Sciatic nerve (tissue), 2 donors: Measurements from ENCODE around the gene ACSM3. TPM values are rescaled to one million over a fixed set of nuclear protein-coding genes. Genes with fewer than 3 reads are reported as not detected.
"Not testable (repeated sequence)": the region's sequence is repeated elsewhere in the genome, so short reads cannot be mapped to it uniquely, and the experiment has no call there.

Experiments
- ATAC-seq: fragments of 200-7000 bp; cut with Tn5 transposase; one replicate; pipeline ENCODE4 v1.9.1; 2020; ENCODE audit warnings: mild to moderate bottlenecking, moderate library complexity
- DNase-seq: peaks from one replicate; pipeline ENCODE4 v3.0.0-alpha.2; 2020; ENCODE audit warnings: low spot score
- intact Hi-C: fragments of 100-400 bp; cut with DNase I; formaldehyde crosslinking; loops from one replicate; pipeline ENCODE4 v1.14.2; 2022
- total RNA-seq: library from RNA; stranded (reverse); fragmentation: NEBNext Ultra II Directional; extraction: Animal tissue kit (Norgen Biotek cat#: 25700); gene quantifications from one replicate; pipeline ENCODE4 v1.2.1, GENCODE V29; 2021
- donor health status: DM: no; HTN: no; CAD: no.
- donor health status: DM: no; HTN: no; CAD: no.

The ACSM3 gene
- total RNA-seq, result 2.8 TPM

- peak; percentile 97 for ATAC-seq
- DNase-seq, result no peak
- intact Hi-C loops, result no loop called here
Observed at GRCh38 chr16:20763461-20764232, at the start of gene ACSM3. TSS of gene ACSM3 (plus strand) at chr16:20764014. CDS start at chr16:20770035, 6,021 bp downstream.

- DNase-seq, intact Hi-C loops, ATAC-seq: not testable (repeated sequence)
Observed at GRCh38 chr16:20717718-20718117, 46.1 kb upstream of the ACSM3 start.

- no peak for ATAC-seq
- intact Hi-C loops, result no loop called here
- no peak for DNase-seq
Observed at GRCh38 chr16:20720251-20720650, 43.6 kb upstream of the ACSM3 start.

- intact Hi-C loops, result no loop called here
- ATAC-seq (no peak), DNase-seq (no peak)
Observed at GRCh38 chr16:20726661-20727060, 37.2 kb upstream of the ACSM3 start.

- intact Hi-C loops, result no loop called here
- ATAC-seq, result no peak
- DNase-seq, result no peak
Observed at GRCh38 chr16:20727181-20727580, 36.6 kb upstream of the ACSM3 start.

GRCh38 chr16:20729141-20729540 is 34.7 kb upstream of the ACSM3 start:
- ATAC-seq (no peak), DNase-seq (no peak)
- intact Hi-C loops, result no loop called here

- no peak for ATAC-seq
- intact Hi-C loops, result no loop called here
- no peak for DNase-seq
Observed at GRCh38 chr16:20734056-20734455, 29.8 kb upstream of the ACSM3 start.

- intact Hi-C loops, result no loop called here
- DNase-seq (no peak), ATAC-seq (no peak)
Observed at GRCh38 chr16:20734782-20735181, 29.0 kb upstream of the ACSM3 start.

GRCh38 chr16:20735490-20735889 is 28.3 kb upstream of the ACSM3 start:
- intact Hi-C loops, result no loop called here
- no peak for ATAC-seq

GRCh38 chr16:20740007-20740883 is 23.6 kb upstream of the ACSM3 start:
- ATAC-seq, result no peak
- intact Hi-C loops, result no loop called here
- DNase-seq, result no peak

More at GRCh38 chr16:20735490-20735889, 28.3 kb upstream of the ACSM3 start:
- DNase-seq, result no peak

GRCh38 chr16:20740901-20741521 is 22.8 kb upstream of the ACSM3 start:
- peak; percentile 97 for ATAC-seq
- DNase-seq, result peak; percentile 92
- intact Hi-C loops, result no loop called here

GRCh38 chr16:20741554-20742285 is 22.1 kb upstream of the ACSM3 start, which contains the start of gene THUMPD1:
TSS of gene THUMPD1 (minus strand) at chr16:20741818. CDS start at chr16:20741739, 79 bp downstream.
- intact Hi-C loops, result no loop called here
- peak; percentile 99 for ATAC-seq
- DNase-seq, result peak; percentile 97

GRCh38 chr16:20743591-20743990 is 20.2 kb upstream of the ACSM3 start:
- no peak for ATAC-seq

GRCh38 chr16:20744922-20745440 is 18.8 kb upstream of the ACSM3 start:
- DNase-seq, result no peak
- no peak for ATAC-seq
- intact Hi-C loops, result no loop called here

More at GRCh38 chr16:20743591-20743990, 20.2 kb upstream of the ACSM3 start:
- intact Hi-C loops, result no loop called here
- no peak for DNase-seq

- DNase-seq, result no peak
- ATAC-seq, result no peak
- intact Hi-C loops, result no loop called here
Observed at GRCh38 chr16:20746461-20746860, 17.4 kb upstream of the ACSM3 start.

- intact Hi-C loops, result no loop called here
- ATAC-seq (no peak), DNase-seq (no peak)
Observed at GRCh38 chr16:20747030-20747816, 16.6 kb upstream of the ACSM3 start.

GRCh38 chr16:20749474-20749873 is 14.3 kb upstream of the ACSM3 start:
- intact Hi-C loops, result no loop called here
- DNase-seq (no peak), ATAC-seq (no peak)

GRCh38 chr16:20750558-20750957 is 13.3 kb upstream of the ACSM3 start:
- ATAC-seq, result no peak
- no peak for DNase-seq
- intact Hi-C loops, result no loop called here
